ENCODE measurements around the gene RPL32.
"Not testable (repeated sequence)": the region's sequence is repeated elsewhere in the genome, so short reads cannot be mapped to it uniquely, and the experiment has no call there.

Gene RPL32

GRCh38 chr3:12841149-12841969, at the start of gene RPL32:
Gene RPL32 (minus strand): TSS chr3:12841565. CDS start chr3:12840237, 1,328 bp downstream.
- peak; percentile 64 for DNase-seq

GRCh38 chr3:12890610-12891390, 49.4 kb upstream of the RPL32 start:
- no peak for DNase-seq

GRCh38 chr3:12886736-12887135, 45.4 kb upstream of the RPL32 start:
- DNase-seq: no peak

GRCh38 chr3:12886106-12886679, 44.8 kb upstream of the RPL32 start:
- no peak for DNase-seq

- no peak for DNase-seq
These were observed 44.2 kb upstream of the RPL32 start for GRCh38 chr3:12885583-12885930.

GRCh38 chr3:12884790-12885582, 43.6 kb upstream of the RPL32 start:
- no peak for DNase-seq

- no peak for DNase-seq
These were observed 42.9 kb upstream of the RPL32 start for GRCh38 chr3:12884186-12884680.

GRCh38 chr3:12882336-12883310, 41.3 kb upstream of the RPL32 start:
- DNase-seq: peak; percentile 2

GRCh38 chr3:12881858-12882257, 40.5 kb upstream of the RPL32 start:
- not testable (repeated sequence) for DNase-seq

GRCh38 chr3:12879191-12879815, 37.9 kb upstream of the RPL32 start:
- DNase-seq: no peak

- DNase-seq: not testable (repeated sequence)
These were observed 37.4 kb upstream of the RPL32 start for GRCh38 chr3:12878758-12879157.

- DNase-seq: no peak
These were observed 36.8 kb upstream of the RPL32 start for GRCh38 chr3:12878141-12878574.

- no peak for DNase-seq
These were observed 35.7 kb upstream of the RPL32 start for GRCh38 chr3:12877040-12877439.

- no peak for DNase-seq
These were observed 34.8 kb upstream of the RPL32 start for GRCh38 chr3:12875857-12876836.

- no peak for DNase-seq
These were observed 30.1 kb upstream of the RPL32 start for GRCh38 chr3:12871404-12871983.

GRCh38 chr3:12870942-12871341, 29.6 kb upstream of the RPL32 start:
- no peak for DNase-seq

- DNase-seq: peak; percentile 44
These were observed 27.8 kb upstream of the RPL32 start for GRCh38 chr3:12869035-12869621.
